Hematopoietic multipotent progenitor cell treated with erythropoietin and hydrocortisone succinate and interleukin-3 and kit ligand, for 17 days (in vitro differentiated cells): ENCODE measurements around the gene PLK1.

Experiments
- DNase-seq: peaks from one replicate; pipeline ENCODE4 v3.0.0-alpha.2; 2015; ENCODE audit warnings: low spot score

Gene PLK1

DNA sequence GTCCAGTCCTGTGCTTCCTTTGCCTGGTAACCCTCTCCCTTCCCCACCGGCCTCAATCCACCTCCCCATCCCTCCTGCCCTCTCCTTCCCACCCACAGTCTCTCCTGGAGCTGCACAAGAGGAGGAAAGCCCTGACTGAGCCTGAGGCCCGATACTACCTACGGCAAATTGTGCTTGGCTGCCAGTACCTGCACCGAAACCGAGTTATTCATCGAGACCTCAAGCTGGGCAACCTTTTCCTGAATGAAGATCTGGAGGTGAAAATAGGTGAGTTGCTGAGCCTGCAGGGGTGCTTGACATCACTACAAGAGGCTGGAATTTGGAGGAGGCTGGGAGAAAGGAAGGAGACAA lies 1.3 kb downstream of the PLK1 start:
- DNase-seq = no peak

DNA sequence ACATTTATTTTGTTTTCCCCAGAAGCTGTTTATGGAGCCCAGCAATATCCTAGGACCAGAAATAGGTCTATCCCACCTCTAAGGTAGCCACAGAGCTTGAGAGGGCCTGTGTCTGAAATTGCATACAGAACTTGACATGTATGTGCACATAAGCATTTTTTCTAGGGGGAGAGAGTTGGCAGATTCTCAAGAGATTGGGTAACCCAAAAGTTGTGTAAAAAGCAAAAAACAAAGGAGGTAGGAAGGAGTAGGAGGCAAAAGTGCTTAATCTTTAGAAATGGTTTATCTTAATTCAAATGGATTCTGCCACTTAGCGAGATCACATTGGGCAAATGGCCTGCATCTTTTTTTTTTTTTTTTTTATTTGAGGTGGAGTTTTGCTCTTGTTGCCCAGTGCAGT lies 3.5 kb downstream of the PLK1 start:
- DNase-seq = no peak

DNA sequence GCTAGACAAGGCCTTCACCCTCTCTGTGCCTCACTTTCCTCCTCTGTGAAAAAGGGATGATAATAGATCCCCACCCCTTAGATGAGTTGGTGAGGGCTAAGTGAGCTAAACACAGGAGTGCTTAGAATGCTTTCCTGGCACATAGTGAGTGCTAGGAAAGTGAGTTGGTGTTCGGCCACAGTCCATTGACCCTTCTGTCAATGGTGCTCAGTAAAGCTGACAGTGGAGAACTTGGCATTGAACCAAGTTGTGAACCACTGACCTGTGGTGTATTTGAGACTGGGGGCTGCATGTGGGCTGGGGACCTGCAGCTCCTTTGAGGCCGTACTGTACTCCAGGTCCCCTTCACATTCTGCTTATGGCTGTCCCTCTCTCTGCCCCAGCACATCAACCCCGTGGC lies 4.8 kb downstream of the PLK1 start:
- no peak for DNase-seq

DNA sequence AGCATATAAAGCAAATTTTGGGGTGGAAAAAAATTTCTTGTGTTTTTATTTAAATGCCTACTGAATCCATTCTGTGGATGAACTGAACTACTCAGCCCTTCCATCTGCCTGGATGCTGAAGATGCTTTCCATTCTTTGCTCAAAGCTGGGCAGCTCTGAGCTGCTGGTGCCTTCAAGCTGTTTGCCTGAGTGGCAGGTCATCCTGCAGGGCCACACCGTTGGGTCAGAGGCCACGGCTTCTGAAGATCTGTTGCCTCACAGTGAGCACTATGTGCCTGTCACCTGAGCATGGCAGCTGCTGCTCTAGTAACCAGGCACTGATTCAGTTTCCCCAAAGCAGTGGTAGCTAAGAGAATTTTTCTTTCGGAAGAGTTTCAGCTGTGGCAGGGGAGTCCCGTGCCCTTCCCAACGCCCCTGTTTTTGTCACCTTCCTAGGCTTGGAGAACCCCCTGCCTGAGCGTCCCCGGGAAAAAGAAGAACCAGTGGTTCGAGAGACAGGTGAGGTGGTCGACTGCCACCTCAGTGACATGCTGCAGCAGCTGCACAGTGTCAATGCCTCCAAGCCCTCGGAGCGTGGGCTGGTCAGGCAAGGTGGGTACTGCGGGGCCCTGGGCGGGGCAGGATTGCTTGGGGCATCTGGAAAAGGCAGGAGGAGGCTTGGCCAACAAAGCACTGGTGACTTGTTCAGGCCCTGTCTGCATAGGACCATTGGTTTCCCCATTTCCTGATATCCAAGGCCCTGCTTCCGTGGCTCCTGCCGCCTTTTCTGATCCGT lies 8.5 kb downstream of the PLK1 start:
- no peak for DNase-seq

DNA sequence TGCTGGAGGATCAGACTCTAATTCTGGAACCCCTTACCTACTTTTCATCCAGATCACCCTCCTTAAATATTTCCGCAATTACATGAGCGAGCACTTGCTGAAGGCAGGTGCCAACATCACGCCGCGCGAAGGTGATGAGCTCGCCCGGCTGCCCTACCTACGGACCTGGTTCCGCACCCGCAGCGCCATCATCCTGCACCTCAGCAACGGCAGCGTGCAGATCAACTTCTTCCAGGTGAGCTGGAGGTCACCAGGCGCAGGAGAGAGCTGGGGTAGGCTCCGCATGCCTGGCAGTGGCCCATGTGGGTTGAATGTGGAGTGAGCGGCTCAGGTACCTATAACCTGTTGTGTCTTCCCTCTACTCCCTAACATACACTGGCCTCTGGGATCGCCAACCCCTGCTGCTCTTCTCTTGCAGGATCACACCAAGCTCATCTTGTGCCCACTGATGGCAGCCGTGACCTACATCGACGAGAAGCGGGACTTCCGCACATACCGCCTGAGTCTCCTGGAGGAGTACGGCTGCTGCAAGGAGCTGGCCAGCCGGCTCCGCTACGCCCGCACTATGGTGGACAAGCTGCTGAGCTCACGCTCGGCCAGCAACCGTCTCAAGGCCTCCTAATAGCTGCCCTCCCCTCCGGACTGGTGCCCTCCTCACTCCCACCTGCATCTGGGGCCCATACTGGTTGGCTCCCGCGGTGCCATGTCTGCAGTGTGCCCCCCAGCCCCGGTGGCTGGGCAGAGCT lies 10.9 kb downstream of the PLK1 start:
- no peak for DNase-seq

DNA sequence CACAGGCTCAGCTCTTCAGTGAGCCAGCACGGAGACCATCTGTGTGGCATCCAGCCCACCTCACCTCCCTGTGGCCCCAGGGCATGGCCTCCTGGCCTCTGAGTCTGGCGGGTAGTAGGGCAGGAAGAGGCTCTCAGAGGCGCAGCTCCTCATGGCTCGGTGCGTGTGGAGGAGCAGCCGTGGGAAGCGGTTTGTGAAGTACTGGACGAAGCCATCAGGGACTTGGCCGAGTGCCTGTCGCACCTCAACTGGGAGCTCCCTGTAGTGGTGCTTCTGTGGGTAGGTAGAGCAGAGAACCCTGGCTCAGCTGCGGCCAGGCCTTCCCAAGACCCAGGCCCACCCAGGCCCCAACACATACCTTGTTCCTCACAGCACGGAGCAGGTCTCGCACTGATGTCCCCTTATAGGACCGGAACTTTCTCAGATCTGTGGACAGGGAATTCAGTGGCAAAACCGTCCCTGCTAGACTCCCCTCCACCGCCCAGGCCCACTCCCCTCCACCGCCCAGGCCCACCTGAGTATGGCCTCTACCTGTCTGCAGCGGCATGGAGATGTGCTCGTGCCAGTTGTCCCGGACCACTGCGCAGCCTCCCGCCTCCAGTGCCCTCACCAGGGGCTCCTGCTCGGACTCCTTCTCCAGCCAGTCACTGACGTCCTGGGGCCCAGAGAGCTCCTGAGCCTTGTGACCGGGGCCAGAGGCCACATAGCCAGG lies 12.2 kb downstream of the PLK1 start:
- no peak for DNase-seq

DNA sequence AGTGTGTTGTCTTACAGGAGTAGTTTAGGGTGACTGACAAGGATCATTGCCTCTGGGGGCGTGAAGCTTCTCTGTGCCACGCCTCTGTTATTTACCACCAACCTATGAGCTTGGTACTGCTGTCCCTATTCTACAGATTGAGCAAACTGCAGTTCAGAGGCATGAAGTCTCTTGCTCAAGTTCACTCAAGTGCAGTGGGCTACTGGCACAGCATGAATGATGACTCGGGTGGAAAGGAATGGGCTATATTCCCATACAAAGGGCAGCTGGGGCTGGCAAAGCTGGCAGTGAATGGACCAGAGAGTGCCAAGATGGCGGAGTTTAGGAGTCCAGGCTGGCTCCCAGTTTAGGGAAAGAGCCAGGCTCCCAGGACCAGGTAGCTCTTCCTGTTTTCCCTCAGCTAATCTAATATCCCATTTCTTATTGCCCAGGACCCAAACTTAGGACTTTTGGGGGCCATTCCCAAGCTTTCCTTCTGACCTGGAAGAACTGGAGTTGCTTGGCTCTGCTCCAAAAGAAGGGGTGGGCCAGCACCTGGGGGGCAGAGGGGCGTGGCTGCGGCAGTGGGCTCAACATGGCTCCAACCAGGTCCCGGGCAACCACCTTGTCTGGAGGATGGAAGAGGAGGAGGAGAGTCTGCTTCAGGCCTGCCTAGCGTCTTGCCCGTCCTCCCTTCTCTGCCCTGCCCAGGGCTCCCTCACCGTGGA lies 12.9 kb downstream of the PLK1 start:
- no peak for DNase-seq

DNA sequence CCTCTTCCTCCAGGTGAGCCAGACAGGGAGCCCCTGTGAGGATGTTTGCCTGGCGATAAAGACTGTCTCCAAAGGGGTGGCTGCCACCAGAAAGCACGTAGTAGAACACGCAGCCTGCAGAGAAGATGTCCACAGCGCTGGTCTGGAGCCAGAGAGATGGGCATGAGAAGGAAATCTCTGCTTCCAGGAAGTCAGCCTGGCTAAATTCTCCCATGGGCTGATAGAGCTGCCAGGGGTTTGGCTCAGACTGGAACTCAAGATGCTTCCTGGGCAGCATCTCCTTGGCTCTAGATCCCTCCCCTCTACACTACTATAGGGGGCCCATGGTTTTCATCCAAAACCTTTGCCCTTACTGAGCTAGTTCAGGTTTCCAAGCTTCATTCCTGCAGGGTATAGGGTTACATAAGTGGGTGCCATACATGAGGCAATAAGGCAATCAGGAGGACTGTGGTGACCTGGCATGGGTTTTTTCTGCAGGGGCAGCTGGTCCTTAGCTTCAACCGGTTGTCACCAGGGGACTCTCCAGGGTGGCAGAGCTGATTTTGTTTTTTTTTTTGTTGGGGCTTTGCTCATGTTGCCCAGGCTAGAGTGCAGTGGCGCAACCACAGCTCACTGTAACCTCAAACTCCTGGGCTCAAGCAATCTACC lies 13.6 kb downstream of the PLK1 start:
- DNase-seq = no peak

DNA sequence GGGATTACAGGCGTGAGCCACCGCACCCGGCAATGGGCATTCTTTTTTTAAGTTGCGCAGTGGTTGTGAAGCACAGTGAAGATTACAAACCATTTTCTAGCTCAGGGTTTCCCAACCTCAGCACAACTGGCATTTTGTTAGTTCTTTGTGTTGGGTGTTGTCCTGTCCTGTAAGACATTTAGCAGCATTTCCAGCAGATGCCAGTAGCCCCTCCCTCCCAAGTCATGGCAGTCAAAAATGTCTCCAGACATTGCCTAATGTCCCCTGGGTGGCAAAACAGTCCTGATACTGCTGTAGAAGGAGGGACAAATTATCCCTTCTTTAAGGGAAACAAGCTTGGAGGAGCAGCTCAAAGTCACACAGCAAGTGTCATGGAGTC lies 15.6 kb downstream of the PLK1 start:
- DNase-seq = no peak

DNA sequence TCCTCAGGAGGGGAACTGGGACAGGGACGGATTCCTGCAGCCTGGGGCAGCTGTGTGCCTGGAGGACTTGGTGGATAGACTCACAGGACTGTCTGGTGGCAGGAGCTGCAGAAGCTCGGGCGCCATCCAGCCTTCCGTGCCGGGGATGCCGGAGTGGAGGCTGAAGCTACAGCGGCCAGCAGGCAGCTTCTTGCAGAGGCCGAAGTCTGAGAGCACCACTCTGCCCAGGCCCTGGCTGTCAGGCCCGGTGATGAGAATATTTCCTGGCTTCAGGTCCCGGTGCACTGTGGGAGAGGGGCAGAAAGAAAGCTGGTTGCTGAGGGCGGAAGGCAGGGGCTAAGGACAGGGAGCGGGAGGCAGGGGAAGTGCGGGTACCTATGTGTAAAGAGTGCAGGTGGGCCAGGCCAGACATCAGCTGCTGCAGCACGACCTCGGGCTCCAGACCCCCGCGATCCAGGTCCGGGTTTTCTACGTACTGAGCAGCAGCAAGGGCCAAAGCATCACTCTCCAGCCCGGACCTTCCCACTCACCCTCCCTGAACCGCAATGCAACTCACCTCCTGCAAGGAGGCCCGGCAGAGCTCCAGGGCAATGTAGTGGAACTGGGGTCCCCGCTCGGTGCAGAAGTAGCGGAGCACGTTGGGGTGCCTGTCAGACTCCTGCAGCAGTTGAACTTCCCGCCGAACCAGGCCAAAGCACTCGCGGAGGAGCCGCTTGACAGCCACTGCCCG lies 16.1 kb downstream of the PLK1 start:
- no peak for DNase-seq

DNA sequence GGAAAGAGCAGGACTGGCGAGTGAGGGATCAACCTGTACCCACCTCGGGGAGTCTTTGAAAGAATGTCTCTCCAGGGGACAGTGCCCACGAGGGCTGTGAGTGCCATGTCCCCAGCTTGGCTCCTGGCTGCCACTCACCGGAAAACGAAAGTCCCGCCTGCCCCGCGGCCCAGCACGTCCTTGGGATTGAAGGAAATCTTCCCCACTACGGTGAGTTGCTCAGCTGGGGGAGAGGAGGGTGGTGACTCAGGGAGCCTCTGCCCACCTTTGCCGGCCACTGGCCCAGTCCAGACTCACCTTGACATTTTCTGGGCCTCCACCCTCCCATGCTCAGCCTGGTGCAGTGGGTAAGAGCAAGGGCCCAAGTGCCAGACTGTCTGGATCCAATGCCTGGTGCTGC lies 17.1 kb downstream of the PLK1 start:
- DNase-seq = no peak

DNA sequence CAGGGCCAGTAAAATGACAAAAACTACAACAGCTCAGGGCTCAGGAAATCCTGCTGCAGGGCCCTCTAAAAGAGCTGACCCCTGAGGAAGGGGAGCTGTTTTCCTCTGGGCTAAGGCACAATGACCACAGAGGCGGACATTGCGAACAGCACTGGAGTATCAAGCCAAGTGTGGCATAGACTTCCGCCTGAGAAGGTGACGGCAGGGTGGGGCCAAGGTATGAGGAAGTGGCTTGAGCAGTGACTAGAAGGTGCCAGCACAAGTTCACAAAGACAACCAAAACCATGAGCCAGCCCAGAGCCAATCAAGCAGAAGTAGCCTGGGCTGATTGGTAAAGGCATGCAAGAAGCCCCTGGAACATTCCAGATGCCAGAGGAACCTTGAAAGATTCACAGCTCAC lies 20.4 kb downstream of the PLK1 start:
- DNase-seq = no peak

DNA sequence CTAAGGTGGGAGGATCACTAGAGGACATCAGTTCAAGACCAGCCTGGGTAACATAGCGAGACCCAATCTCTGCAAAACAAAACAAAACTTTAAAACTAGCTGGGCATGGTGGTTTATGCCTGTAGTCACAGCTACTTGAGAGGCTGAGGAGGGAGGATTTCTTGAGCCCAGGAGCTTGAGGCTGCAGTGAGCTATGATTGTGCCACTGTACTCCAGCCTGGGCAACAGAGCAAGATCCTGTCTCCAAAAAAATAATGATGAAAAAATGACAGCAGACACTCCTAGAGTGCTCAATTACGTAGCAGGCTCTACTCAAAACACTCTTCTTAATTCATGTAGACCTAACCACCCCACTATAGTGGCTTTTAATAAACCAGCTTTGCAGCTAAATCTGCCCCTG lies 21.4 kb downstream of the PLK1 start:
- DNase-seq = no peak

DNA sequence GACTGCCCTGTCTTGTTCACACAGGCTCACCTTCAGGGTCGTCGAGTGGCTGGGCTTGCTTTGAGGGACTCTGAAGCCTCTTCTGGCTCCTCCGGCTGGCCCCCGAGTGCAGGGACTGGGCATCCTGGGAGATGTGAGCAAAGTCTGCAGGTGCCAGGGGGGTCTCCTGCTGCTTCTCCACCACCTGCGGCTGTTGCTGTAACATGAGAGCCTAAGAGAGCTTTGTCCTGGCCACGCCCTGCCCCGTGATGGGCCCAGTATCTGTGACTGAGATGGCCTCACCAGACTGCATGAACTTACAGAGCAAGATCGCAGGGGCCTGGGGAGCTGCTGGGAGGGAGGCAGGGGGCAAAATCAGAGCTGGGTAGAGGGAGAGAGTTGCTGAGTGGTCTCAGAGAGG lies 21.8 kb downstream of the PLK1 start:
- no peak for DNase-seq

DNA sequence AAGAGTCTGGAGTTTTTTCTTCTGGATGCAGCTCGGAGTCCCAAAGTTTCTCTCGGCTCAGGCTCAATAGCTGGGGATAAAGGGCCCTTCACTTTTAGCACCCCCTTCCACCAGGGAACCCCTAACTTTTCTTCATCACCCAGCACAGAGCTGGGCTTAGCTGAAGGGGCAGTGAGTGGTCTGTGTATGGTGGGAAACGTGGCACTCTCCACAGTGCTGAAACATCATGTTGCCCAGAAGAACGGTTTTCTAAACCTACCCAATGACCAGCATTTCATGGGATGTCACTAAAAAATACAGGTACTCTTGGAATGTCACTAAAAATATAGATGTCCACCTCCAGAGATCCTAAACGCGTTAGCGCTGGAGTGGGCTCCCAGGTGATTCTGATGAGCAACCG lies 22.4 kb downstream of the PLK1 start:
- DNase-seq = no peak

DNA sequence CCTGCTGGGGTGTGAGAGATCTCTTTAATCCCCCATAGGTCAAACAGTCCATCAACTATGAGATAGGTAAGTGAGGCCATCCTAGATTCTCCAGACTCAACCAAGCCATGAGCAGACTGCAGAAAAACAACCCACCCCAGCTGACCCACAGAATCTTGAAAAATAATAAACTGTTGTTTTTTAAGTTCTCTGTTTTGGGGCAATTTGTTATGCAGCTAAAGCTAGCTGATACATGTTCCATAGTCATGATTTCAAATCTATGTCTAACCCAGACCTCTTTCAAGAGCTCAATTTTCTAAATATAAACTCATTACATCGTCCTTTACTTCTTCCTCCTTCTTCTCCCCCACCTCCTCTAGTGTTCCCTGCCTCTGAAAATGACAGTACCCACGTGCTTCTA lies 24.3 kb downstream of the PLK1 start:
- DNase-seq = no peak

DNA sequence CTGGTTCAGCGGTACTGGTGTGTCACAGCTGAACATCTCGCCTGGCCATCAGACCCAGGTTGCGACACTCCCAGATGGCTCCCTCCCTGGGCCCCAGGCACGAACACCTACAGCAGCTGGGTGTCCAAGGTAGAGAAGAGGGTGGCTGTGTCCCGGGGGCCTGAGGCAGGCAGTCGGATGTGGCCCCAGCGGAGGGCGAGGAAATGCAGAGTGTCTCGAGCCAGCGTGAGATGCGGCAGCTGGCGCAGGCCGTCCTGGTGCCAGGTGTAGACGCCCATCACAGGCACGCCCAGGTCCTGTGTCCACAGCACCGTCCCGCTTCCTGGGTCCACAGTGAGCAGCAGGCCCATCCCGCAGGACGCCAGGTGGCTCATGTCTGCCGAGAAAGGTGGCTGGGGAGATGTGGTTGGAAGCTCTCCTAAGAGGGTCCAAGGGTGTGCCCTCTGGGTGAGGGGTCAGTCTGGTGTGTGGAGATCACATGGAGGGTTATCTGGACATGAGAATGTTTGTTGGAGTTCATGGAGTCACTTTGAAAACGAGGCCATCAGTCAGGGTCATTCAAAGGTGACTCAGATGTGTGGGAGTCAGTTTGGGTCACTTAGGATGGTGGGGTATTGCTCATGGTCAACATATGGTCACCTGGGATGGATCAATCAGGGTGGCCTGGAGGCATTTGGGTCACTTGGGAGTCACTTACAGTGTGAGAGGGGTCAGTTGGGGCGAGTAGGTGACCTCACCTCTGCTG lies 26.3 kb downstream of the PLK1 start:
- DNase-seq = no peak

DNA sequence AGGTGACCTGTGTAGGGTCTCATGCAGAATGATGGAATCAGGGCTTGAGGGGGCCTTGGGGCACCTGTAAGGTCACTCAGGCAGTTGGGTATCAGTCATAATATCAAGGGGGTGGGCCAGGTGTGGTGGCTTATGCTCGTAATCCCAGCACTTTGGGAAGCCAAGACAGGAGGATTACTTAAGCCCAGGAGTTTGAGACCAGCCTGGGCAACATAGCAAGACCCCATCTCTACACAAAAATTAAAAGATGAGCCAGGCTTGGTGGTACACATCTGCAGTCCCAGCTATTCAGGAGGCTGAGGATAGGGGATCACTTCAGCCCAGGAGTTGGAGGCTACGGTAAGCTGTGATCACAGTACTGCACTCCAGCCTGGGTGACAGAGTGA lies 26.8 kb downstream of the PLK1 start:
- DNase-seq = no peak

DNA sequence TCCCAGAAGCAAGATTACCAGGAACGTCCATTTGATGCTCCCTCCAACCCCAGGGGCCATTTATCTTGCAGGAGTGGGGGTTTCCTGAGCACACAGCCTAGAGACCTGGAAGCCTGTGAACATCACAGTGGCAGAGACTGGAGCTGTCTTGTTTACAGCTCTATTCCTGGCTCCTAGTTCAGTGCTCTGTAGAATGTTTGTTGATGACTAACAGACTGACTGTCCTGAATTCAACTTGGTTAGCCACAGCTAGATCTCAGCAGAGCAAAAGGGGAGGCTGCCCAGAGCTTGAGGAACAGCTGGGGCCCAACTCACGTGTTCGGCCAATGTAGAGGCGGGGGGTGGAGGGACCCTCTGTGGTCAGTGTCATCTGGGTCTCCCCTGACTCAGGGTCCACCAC lies 27.8 kb downstream of the PLK1 start:
- DNase-seq = no peak

DNA sequence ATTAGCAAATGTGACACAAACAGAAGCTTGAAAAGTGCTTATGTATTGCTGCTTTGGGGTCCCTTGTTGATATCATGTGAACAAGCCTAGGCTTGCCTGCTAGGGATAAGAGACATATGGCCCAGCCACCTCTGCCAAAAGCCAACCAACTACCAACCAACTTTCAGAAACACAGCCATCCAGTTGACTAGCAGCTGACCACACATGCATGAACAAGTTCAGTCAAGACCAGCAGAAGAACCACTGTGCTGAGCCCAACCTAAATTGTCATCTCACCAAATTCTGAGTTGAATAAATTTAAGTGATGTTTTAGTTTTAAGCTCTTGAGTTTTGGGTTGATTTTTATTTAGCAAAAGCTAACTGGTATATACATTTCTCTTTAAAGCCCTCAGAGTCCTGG lies 30.8 kb downstream of the PLK1 start:
- no peak for DNase-seq

DNA sequence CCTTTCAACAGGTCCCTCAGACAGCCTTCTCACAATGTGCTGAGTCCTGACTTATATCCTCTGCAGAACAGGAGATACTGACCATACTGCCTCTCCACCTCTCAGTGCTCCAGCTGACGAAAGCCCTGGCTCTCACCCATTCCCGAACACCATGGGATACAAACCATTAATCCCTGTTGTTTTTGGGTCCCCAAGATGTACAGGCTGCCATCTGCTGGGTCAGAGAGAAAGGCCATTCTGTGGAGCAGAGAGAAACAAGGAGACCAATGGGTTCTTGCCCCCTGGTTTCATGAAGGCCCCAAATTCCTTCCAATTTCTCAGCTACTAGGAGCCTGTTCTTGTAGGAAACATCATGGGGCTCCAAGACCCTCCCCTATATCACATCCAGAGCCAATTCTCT lies 31.3 kb downstream of the PLK1 start:
- DNase-seq = no peak
